Measurements from ENCODE around the gene IGF1R. TPM values are rescaled to one million over a fixed set of nuclear protein-coding genes. Genes with fewer than 3 reads are reported as not detected.

Gene IGF1R
- total RNA-seq, 1 experiment from 2014 or later, result 87.9 TPM

DNA sequence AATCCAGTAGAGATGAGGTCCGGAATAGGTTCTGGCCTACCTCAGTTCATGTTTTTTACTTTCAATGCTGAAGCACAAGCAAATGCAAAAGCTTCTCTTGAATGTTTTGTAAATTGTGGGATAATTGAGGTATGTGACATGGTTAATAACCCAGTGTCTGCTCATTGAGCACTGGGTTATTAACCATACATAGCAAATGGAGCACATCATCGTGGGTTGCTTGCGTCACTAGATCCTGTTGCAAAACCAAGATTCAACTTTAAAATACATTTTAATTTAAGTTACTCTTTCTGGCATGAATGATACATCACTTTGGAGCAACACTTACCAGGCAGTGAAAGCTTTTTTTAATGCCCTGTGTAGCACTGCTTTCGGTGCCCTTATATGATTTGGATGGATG is 165.6 kb downstream of the IGF1R start:
- DNase-seq (ENCODE audit: low read depth), result no peak
- in situ Hi-C loops (cut with HindIII; ENCODE audit: low pct_unique_long_range_greater_than_20kb, low sequenced_read_pairs), result no loop called here

DNA sequence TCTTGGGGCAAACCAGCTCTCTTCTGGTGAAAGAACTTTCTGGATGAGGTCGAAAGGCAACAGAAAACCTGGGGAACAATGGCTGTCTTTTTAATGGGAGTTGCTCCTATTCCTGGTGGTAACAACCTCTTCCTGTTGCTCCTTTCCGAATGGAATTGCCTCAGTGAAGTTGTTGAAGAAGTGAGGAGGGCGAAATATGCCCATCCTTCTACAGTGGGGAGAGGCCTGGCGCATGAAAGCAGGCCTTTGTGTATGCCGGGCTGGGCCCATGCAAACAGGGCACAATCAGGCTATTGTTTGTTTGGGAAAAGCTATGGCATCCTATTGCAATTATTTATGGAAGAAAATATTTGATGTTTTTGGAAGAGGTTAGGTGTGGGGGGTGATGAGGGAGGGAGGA is 166.9 kb downstream of the IGF1R start:
- in situ Hi-C loops (cut with HindIII; ENCODE audit: low pct_unique_long_range_greater_than_20kb, low sequenced_read_pairs), result no loop called here
- DNase-seq (ENCODE audit: low read depth), result no peak

DNA sequence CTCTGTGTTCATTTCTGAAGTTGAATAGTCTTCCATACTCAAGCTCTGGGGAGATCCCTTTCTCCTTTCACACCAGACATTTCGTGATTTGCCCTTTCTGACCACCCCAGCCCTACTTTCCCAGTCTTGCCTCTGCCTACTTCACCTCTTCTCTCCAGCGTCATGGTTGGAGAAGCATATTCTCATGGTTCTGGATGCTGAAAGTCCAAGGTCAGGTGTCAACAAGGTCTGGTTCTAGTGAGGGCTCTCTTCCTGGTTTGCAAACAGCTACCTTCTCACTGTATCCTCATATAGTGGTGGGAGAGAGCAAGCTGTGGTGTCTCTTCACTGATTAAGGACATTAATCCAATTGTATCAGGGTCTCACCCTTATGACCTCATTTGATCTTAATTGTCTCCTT is 169.4 kb downstream of the IGF1R start:
- DNase-seq (ENCODE audit: low read depth), result no peak
- in situ Hi-C loops (cut with HindIII; ENCODE audit: low pct_unique_long_range_greater_than_20kb, low sequenced_read_pairs), result no loop called here

DNA sequence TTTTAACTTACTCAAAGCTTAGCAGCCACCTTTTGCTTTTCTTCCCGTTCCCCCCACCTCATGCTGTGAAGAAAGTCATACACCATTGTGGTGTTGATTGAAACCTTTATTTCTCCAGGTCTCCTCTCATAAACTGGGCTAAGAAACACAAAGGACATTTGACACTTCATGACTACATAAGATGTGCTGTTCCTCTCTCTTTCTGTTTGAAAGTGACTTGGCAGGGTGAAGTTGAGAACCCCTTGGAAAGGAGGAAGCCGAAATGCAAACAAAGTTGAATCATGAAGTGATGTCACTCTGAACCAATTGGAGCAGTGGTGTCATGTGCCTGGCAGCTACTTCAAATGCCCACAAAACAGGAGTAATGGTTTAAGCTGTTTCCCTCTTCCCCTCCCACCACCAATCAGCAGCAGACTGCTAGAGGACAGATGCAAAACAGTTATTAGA is 174.7 kb downstream of the IGF1R start:
- in situ Hi-C loops (cut with HindIII; ENCODE audit: low pct_unique_long_range_greater_than_20kb, low sequenced_read_pairs), result no loop called here
- peak; percentile 58 for DNase-seq (ENCODE audit: low read depth)

DNA sequence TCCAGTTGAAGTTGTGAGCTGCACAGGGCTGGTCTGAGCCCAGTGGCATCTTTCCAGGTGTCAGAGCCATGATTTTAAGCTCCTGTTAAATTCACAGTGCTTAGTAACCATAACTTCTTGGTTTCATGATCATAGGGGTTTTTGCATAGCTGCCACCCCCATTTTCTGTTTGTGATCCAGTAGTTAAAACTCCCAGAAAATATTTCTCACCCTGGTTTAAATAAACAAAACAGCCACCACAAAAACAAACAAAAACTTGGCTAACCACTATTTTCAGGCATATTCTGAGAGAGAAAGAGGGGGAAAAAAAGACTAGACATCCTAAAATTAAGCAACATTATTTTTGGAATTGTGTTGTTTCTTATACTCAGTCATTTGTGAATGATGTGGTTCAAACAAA is 175.3 kb downstream of the IGF1R start:
- no peak for DNase-seq (ENCODE audit: low read depth)
- in situ Hi-C loops (cut with HindIII; ENCODE audit: low pct_unique_long_range_greater_than_20kb, low sequenced_read_pairs), result no loop called here

DNA sequence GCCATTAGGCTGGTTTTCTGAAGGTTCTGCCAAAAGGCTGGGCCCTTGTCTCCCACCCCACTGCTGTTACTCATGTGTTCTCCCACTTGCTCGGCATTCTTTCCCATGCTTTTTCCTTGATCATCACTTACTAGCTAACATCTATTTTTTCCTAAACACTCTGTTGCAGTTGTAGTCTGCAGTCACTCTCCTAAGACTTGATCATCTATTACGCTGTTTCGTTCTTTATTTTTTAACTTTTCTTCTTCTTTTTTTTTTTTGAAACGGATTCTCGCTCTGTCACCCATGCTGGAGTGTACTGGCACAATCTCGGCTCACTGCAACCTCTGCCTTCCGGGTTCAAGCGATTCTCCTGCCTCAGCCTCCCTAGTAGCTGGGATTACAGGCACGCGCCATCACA is 176.3 kb downstream of the IGF1R start:
- no peak for DNase-seq (ENCODE audit: low read depth)
- in situ Hi-C loops (cut with HindIII; ENCODE audit: low pct_unique_long_range_greater_than_20kb, low sequenced_read_pairs), result no loop called here

DNA sequence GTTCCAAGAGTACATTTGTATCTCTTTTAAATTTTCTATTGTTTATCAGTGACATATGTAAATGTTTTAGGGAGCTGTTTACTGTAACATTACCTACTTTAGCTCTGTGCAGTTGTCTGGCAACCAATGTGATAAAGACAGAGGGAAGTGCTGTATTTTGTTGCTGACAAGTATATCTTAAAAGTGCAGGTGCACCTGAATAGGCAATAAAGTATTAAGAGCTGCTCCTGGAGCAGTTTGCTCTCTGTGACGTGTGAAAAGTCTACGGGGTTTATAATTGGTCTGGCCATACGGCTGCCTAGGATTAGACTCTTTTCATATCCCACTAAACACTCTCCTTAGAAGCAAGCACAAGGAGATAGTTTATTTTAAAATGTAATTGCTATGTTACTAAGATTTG is 178.3 kb downstream of the IGF1R start:
- no peak for DNase-seq (ENCODE audit: low read depth)
- in situ Hi-C loops (cut with HindIII; ENCODE audit: low pct_unique_long_range_greater_than_20kb, low sequenced_read_pairs), result no loop called here

DNA sequence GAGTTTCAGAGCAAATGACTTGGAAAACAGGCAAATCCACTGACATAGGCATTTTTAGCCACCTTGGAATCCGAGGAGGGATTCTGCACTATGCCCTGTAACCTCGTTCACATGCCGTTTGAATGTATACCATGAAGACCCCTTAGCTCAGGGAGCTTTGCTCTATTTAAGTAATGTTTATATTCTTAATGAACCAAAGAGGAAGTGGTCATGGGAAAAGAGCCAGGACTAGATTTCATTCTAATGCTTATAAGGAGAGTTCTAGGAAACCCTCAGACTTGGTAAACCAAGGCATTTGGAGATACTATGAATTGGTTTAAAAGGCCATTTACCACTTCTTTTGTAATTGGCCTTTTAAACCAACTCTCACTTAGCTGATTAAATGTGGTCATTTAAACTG is 178.9 kb downstream of the IGF1R start:
- in situ Hi-C loops (cut with HindIII; ENCODE audit: low pct_unique_long_range_greater_than_20kb, low sequenced_read_pairs), result no loop called here
- DNase-seq (ENCODE audit: low read depth), result no peak

DNA sequence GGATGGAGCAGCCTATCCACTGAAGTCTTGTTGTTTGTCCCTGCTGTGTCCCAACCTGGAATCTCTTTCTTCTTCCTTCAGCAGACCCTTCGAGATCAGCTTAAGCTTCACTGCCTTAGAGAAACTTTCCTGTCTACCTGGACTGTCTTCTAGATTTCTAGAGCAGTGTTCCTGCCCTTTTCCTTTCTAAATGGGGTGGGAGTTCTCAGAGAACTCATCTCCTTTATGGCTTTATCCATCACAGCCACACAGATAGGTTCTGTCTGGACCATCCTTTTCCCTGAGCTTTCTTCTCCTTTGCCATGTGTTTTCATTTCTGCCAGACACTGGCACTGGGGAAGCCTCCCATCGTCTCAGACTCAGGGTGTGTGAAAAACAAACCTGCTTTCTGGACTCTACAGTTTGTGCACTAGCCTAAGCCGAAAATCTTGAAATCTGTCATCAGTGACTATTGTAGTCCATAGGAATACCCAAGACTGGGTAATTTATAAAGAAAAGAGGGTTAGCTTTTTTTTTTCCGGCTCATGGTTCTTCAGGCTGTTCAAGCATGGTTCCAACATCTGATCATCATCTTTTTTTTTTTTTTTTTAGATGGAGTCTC is 181.8 kb downstream of the IGF1R start:
- in situ Hi-C loops (cut with HindIII; ENCODE audit: low pct_unique_long_range_greater_than_20kb, low sequenced_read_pairs), result no loop called here
- DNase-seq (ENCODE audit: low read depth), result peak; percentile 46

DNA sequence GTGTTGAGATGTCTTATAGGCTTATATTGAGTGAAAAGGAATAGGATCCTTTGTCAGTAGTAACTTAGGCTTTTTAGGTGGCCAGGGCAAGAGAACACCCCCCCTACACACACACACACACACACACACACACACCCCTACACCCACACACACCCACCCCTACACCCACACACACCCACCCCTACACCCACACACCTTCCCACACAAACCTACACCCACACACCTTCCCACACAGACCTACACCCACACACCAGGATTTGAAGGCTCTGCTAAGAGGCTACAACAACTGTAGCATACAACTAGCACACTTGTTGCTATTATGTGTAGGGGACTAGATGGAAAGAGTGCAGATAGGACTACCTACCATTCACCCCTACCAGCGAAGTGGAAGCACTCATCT is 186.6 kb downstream of the IGF1R start:
- no peak for DNase-seq (ENCODE audit: low read depth)
- in situ Hi-C loops (cut with HindIII; ENCODE audit: low pct_unique_long_range_greater_than_20kb, low sequenced_read_pairs), result no loop called here

DNA sequence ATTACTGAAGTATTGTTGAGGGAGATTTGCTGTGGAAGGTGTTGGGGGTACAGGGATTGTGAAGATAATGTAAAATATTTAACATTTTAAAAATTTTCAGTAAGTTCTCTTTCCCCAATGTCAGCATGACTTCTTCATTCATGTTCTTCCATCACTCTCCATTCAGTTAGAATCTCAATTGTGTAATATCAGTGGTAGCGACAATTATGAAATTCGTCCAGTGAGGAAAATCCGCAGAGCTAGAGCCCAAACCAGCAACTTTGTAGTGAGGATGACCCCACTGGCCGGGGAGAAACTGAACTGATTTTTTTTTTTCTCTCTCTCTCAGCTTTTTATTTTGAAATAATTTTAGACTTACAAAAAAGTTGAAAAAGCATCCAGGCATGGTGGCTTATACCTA is 187.5 kb downstream of the IGF1R start:
- no peak for DNase-seq (ENCODE audit: low read depth)
- in situ Hi-C loops (cut with HindIII; ENCODE audit: low pct_unique_long_range_greater_than_20kb, low sequenced_read_pairs), result no loop called here

DNA sequence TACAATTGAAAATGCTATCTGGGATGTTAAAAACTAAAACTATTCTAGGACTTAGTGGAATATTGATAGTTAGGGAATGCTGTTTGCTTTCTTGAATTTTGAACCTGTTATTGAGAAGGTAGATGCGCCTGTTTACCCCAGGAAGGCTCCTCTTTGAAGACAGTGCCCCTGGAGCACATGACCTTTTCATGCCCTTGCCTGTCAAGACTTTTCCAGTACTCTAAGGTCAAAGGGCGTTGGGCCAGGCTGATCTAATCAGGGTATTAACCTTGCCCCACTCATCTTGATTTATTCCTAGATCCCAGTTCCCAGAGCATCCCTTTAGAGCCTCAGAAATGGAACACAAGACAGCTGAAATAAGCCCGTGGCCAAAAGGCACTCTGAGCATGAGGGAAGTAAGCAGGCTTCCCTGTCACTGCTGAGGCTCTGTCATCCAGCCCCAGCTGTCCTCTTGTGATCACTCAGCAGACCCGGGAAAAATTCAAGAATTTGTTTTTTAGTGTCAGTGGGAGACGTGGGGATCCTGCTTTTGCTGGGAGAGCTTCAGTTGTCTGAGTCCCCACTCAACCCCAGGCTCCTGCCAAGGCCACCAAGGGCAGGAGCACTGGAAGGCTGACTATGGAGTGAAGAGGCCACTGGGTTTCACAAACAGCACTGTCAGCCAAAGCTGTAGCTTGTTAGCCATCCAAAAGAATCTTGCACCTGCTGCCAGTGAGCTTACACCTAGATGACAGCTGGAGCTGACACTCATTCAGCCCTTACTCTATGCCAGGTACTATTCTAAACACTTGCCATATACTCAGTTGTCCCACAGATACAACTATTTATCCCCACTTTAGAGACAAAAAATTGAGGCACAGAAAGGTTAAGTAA is 190.3 kb downstream of the IGF1R start:
- DNase-seq (ENCODE audit: low read depth), result no peak
- in situ Hi-C loops (cut with HindIII; ENCODE audit: low pct_unique_long_range_greater_than_20kb, low sequenced_read_pairs), result no loop called here

DNA sequence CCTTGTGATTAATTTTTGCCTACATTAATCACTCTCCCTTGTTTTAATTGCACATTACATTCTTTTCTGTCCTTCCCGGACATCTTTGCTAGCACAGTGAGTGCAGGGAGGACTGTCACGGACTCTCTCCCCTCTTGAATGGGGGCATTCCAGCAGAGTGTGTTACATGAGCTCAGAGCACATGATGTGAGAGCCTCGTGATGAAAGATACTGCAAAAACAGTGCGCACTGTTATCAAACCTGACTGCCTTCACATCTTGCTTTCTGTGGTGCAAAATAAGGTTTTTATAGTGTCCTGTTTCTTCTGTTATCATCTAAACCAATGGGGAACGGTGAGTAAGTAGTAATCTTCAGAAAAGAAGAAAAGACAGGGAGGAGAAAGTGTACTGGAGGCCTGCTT is 191.7 kb downstream of the IGF1R start:
- DNase-seq (ENCODE audit: low read depth), result no peak
- in situ Hi-C loops (cut with HindIII; ENCODE audit: low pct_unique_long_range_greater_than_20kb, low sequenced_read_pairs), result no loop called here

DNA sequence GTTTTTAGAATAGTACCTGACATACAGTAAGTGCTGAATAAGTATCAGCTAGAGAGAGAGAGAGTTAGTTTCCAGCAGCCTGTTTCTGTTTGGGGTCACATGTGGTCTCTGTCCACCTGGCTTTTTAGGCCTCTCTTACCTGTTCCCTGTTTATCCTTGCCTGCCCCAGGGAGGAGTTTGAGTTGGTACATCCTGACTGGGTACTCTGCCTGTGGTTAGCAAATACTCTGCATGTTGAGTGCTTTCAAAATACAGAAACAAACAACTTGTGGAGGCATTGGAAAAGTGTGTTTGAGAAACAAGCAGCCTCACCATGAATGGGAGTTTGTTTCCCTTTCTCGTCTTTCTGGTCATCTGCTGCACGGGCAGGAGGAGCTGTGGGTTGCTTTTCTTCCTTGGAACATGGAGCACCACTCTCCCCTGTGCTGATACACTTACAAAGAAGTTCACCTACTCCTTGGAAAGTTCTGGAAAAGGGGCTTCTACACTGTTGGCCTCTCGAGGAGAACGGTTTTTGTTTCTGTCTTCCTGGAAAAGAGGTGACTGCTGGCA is 193.2 kb downstream of the IGF1R start:
- in situ Hi-C loops (cut with HindIII; ENCODE audit: low pct_unique_long_range_greater_than_20kb, low sequenced_read_pairs), result no loop called here
- no peak for DNase-seq (ENCODE audit: low read depth)

DNA sequence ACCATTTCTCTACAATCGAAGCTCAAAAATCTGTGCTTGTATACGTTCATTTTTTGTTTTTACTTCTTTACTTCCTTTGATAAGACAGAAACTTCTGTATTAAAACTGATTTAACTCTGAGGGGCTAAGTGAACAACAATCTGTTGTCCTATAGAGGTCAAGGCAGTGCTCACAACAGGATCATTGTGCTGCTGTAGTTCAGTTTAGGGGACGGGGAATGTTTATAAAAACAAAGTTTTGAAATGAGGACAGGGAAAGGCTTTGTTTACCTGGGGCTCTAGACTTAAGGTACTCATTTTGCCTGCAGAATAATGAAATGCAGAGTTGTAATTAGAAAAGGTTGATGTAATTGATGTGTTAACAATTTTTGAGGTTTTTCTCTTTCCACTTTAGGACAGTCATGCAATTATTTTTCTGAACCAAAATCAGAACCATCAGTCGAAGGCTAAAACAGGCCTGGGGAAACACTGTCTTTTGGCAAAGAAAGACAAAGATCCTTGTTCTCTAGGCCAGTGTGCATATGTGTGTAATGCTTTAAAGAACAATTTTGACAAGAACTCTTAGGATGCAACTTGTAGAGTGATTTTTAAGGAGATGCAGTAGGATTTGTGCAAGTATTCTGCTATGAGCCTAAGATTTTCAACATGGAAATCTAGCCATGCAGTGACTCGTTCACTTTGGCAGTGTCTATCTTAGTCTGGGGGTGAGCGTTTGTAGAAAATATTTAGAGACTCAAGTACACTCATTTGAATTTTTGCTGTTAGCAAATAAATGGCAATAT is 194.0 kb downstream of the IGF1R start:
- in situ Hi-C loops (cut with HindIII; ENCODE audit: low pct_unique_long_range_greater_than_20kb, low sequenced_read_pairs), result no loop called here

DNA sequence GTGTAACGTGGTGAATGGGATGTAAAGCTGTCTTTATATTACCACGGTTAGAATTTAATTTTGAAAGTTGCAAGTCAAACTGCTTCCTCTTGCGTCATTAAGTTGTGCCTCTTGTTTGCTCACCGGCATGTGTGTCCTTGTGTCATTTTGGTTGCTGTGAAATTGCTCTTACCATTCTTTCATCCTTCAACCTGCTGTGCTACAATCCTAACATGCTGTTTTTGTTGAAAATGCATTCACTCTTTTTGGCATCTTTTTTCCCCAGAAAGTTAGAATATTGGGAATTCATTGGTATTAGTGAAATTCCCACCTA is 194.6 kb downstream of the IGF1R start:
- DNase-seq (ENCODE audit: low read depth), result no peak
- in situ Hi-C loops (cut with HindIII; ENCODE audit: low pct_unique_long_range_greater_than_20kb, low sequenced_read_pairs), result no loop called here

More for the DNA sequence above, 194.0 kb downstream of the IGF1R start:
- no peak for DNase-seq (ENCODE audit: low read depth)

DNA sequence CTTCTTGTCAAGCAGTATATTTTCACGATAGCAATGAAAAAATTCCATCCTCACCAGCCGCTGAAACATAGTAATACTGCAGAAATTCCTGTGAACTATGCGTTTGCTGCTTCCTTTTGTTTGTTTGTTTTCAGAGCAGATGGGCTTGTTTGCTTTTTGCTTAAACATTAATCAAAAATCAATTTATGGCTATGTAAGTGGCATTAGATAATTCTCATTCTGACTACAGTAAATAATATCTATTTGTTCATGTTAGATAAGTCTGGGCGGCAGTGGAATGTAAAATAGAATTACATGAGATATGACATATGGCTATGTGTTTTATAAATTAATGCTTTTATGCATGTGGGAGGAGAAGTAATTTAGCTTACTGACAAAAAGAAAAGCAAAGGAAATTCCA is 195.5 kb downstream of the IGF1R start:
- in situ Hi-C loops (cut with HindIII; ENCODE audit: low pct_unique_long_range_greater_than_20kb, low sequenced_read_pairs), result no loop called here
- DNase-seq (ENCODE audit: low read depth), result no peak

DNA sequence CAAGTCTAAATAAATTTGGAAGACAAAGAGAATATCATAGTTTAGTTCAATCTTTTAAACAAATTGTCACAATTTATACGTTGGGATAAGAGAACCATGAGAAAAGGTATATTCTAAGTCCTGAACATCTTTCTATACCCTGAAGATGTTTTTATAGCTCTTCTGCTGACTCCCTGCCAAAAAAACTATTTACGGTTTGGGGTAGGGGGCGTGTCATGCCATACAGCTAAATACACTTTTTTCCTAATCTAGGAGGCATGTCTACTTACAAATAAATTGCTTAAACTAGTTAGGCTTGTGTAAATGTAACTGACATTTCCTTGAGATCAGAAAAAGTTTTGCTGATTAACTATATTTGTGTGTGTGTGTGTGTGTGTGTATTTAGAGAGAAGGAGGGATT is 195.9 kb downstream of the IGF1R start:
- DNase-seq (ENCODE audit: low read depth), result no peak
- in situ Hi-C loops (cut with HindIII; ENCODE audit: low pct_unique_long_range_greater_than_20kb, low sequenced_read_pairs), result no loop called here

All from Caki2 (cell line).